Measurements from ENCODE around the gene NR1D2.

- TF ChIP-seq CTCF (conservative IDR thresholded peaks at IDR 0.05; ENCODE audit: low read depth in 2 of 2) = no peak
- TF ChIP-seq POLR2AphosphoS5 (IDR thresholded peaks at IDR 0.05; ENCODE audit: low read depth) = no peak
- no peak for TF ChIP-seq CREB1 (CRISPR knock-in tag; IDR thresholded peaks at IDR 0.05; ENCODE audit: low read depth)
- no peak for TF ChIP-seq EZH2phosphoT487 (IDR thresholded peaks at IDR 0.05; ENCODE audit: unreplicated experiment)
- no peak for TF ChIP-seq EZH2 (IDR thresholded peaks at IDR 0.05; ENCODE audit: low read depth, unreplicated experiment)
- no peak for TF ChIP-seq ZNF462 (CRISPR knock-in tag; IDR thresholded peaks at IDR 0.05)
- no peak for TF ChIP-seq REST (IDR thresholded peaks at IDR 0.05; ENCODE audit: unreplicated experiment)
- no peak for TF ChIP-seq ZNF114 (CRISPR knock-in tag; IDR thresholded peaks at IDR 0.05)
- no peak for TF ChIP-seq NANOG (IDR thresholded peaks at IDR 0.05; ENCODE audit: borderline replicate concordance)
- no peak for TF ChIP-seq JUNB (IDR thresholded peaks at IDR 0.05; ENCODE audit: unreplicated experiment)
Observed at GRCh38 chr3:23953523-23953922, 8.4 kb downstream of the NR1D2 start.
